ENCODE results near the gene LAMC2. TPM values are rescaled to one million over a fixed set of nuclear protein-coding genes. Genes with fewer than 3 reads are reported as not detected.

The LAMC2 gene
- total RNA-seq, 1 experiment from 2014 or later: 642 TPM

- intact Hi-C loops (cut with micrococcal nuclease; ENCODE audit: unreplicated experiment): no loop called here
- TF ChIP-seq CTCF (IDR thresholded peaks at IDR 0.05; ENCODE audit: unreplicated experiment): no peak
- no TSS peak for BruUV-seq (replicated peaks)
- Mint-ChIP-seq H3K36me3 (ENCODE audit: insufficient read depth, unreplicated experiment) (no peaks in the 10 kb centered on the region), H3K9me3 (ENCODE audit: low read depth, unreplicated experiment) (peaks cover under 1% of the 10 kb centered on the region), H3K27me3 (ENCODE audit: unreplicated experiment) (no peaks in the 10 kb centered on the region), H3K4me1 (ENCODE audit: low read depth, unreplicated experiment) (peaks cover 18% of the 10 kb centered on the region), H3K4me3 (ENCODE audit: low read depth, unreplicated experiment) (no peak overlapping the region), H3K27ac (ENCODE audit: unreplicated experiment) (no peak overlapping the region)
- DNase-seq: no peak
- CTCF ChIA-PET: no interaction called here
These were observed 20.6 kb upstream of the LAMC2 start for GRCh38 chr1:183165456-183165855.

GRCh38 chr1:183166454-183166853 is 19.6 kb upstream of the LAMC2 start:
- H3K36me3 Mint-ChIP-seq (ENCODE audit: insufficient read depth, unreplicated experiment): no peaks in the 10 kb centered on the region
- peaks cover 2% of the 10 kb centered on the region for H3K9me3 Mint-ChIP-seq (ENCODE audit: low read depth, unreplicated experiment)
- H3K27me3 Mint-ChIP-seq (ENCODE audit: unreplicated experiment): no peaks in the 10 kb centered on the region
- intact Hi-C loops (cut with micrococcal nuclease; ENCODE audit: unreplicated experiment): no loop called here
- peaks cover 20% of the 10 kb centered on the region for H3K4me1 Mint-ChIP-seq (ENCODE audit: low read depth, unreplicated experiment)
- CTCF ChIA-PET: no interaction called here
- TF ChIP-seq CTCF (IDR thresholded peaks at IDR 0.05; ENCODE audit: unreplicated experiment): no peak
- no peak for DNase-seq
- H3K4me3 Mint-ChIP-seq (ENCODE audit: low read depth, unreplicated experiment): no peak overlapping the region
- no TSS peak for BruUV-seq (replicated peaks)
- H3K27ac Mint-ChIP-seq (ENCODE audit: unreplicated experiment): no peak overlapping the region

- Mint-ChIP-seq H3K4me1 (ENCODE audit: low read depth, unreplicated experiment) (peaks cover 28% of the 10 kb centered on the region), H3K9me3 (ENCODE audit: low read depth, unreplicated experiment) (peaks cover 2% of the 10 kb centered on the region), H3K36me3 (ENCODE audit: insufficient read depth, unreplicated experiment) (no peaks in the 10 kb centered on the region), H3K27ac (ENCODE audit: unreplicated experiment) (no peak overlapping the region), H3K4me3 (ENCODE audit: low read depth, unreplicated experiment) (no peak overlapping the region), H3K27me3 (ENCODE audit: unreplicated experiment) (no peaks in the 10 kb centered on the region)
- intact Hi-C loops (cut with micrococcal nuclease; ENCODE audit: unreplicated experiment): no loop called here
- no peak for DNase-seq
- no TSS peak for BruUV-seq (replicated peaks)
- CTCF ChIA-PET: interaction anchor here (0.6 to 0.7 kb wide), 2 partner anchors 150 to 1523 kb away, joined by 3 to 5 read pairs; no protein-coding TSS in a partner anchor
- TF ChIP-seq CTCF (IDR thresholded peaks at IDR 0.05; ENCODE audit: unreplicated experiment): no peak
These were observed 18.4 kb upstream of the LAMC2 start for GRCh38 chr1:183167676-183168075.

- no TSS peak for BruUV-seq (replicated peaks)
- TF ChIP-seq CTCF (IDR thresholded peaks at IDR 0.05; ENCODE audit: unreplicated experiment): no peak
- H3K9me3 Mint-ChIP-seq (ENCODE audit: low read depth, unreplicated experiment): peaks cover 2% of the 10 kb centered on the region
- no peaks in the 10 kb centered on the region for H3K27me3 Mint-ChIP-seq (ENCODE audit: unreplicated experiment)
- no peak for DNase-seq
- H3K4me1 Mint-ChIP-seq (ENCODE audit: low read depth, unreplicated experiment): peaks cover 28% of the 10 kb centered on the region
- CTCF ChIA-PET: interaction anchor here (0.6 to 0.7 kb wide), 2 partner anchors 151 to 1522 kb away, joined by 3 to 5 read pairs; no protein-coding TSS in a partner anchor
- intact Hi-C loops (cut with micrococcal nuclease; ENCODE audit: unreplicated experiment): no loop called here
- peak overlapping the region; percentile 6 for H3K27ac Mint-ChIP-seq (ENCODE audit: unreplicated experiment)
- H3K36me3 Mint-ChIP-seq (ENCODE audit: insufficient read depth, unreplicated experiment): no peaks in the 10 kb centered on the region
- no peak overlapping the region for H3K4me3 Mint-ChIP-seq (ENCODE audit: low read depth, unreplicated experiment)
These were observed 17.8 kb upstream of the LAMC2 start for GRCh38 chr1:183168308-183168707.
